Measurements from ENCODE around the gene SLC16A1.

SLC16A1 gene

DNA sequence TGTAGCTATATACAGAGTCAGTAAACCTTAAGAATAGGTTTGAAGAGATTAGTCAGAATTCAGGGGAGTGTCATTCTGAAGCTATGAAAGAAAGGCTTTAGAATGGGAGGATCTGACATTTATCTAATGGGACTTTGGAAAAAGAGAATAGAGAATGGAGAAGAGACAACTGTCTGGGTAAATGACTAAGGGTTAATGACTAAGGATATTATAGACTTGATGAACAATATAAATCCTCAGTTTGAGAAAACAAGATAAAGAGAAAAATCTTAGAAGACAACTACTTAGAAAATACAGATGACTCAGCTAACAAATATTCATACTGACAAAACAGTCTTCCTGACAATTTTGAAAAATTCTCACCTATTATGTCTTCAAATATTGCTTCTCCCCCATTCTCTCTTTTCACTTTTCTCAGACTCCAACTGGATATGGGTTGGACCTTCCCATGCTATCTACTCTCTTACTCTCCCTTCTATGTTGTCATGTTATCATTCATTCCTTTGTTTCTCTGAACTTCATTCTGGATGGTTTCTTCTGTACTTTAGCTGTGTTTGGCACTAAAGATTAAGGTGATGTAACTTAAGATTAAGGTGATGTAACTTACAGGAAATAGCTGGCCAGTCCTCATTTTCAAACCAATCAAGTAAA, 20.4 kb downstream of the SLC16A1 start:
- no peak overlapping the region for H3K18ac ChIP-seq (ENCODE audit: low read length)
- H2BK12ac ChIP-seq (ENCODE audit: low read length) = no peak overlapping the region
- no peak overlapping the region for H3K9ac ChIP-seq (ENCODE audit: low read depth, low read length, poor library complexity)
- H3K27ac ChIP-seq (replicated peaks; ENCODE audit: low read length) = no peak overlapping the region
- no peak overlapping the region for H3K4me3 ChIP-seq (ENCODE audit: low read length in 2 of 2)
- H3K4ac ChIP-seq (ENCODE audit: low read length) = no peak overlapping the region
- peaks cover 0 to 39% of the 10 kb centered on the region in 2 donors for H3K36me3 ChIP-seq (replicated peaks in 1 of 2; ENCODE audit: control insufficient read depth in 2 of 2, insufficient read depth in 2 of 2, low read length in 2 of 2)
- H2BK15ac ChIP-seq (ENCODE audit: low read length) = no peak overlapping the region
- peaks cover 2% of the 10 kb centered on the region for H3K79me1 ChIP-seq (ENCODE audit: low read depth, low read length)
- no peak overlapping the region for H2AFZ ChIP-seq (ENCODE audit: low read length)
- no peak overlapping the region for H4K8ac ChIP-seq (ENCODE audit: low read depth, low read length)
- no peak overlapping the region for H3K14ac ChIP-seq (ENCODE audit: low read length)
- no peak overlapping the region for H3K23ac ChIP-seq (ENCODE audit: low read depth, low read length, poor library complexity)
- H4K91ac ChIP-seq (ENCODE audit: low read depth, low read length, poor library complexity) = no peak overlapping the region
- no peak overlapping the region for H3K4me2 ChIP-seq (ENCODE audit: insufficient read depth, low read length, poor library complexity, severe bottlenecking)
- peaks cover 1 to 10% of the 10 kb centered on the region in 2 donors for H3K4me1 ChIP-seq (ENCODE audit: control insufficient read depth in 2 of 2, insufficient read depth in 1 of 2, low read depth in 1 of 2, low read length in 2 of 2)
- peaks cover 0 to 2% of the 10 kb centered on the region in 2 donors for H3K9me3 ChIP-seq (replicated peaks in 1 of 2; ENCODE audit: control insufficient read depth in 2 of 2, insufficient read depth in 1 of 2, low read depth in 1 of 2, low read length in 2 of 2)
- H3K27me3 ChIP-seq (ENCODE audit: control insufficient read depth in 3 of 3, insufficient read depth in 3 of 3, low read depth in 1 of 3, low read length in 3 of 3) = no peaks in the 10 kb centered on the region
- H2BK120ac ChIP-seq (ENCODE audit: low read depth, low read length) = no peak overlapping the region
- DNase-seq (ENCODE audit: low spot score) = no peak
- H2BK5ac ChIP-seq (ENCODE audit: low read length) = no peak overlapping the region
- H2AK5ac ChIP-seq (ENCODE audit: low read depth, low read length) = no peak overlapping the region

DNA sequence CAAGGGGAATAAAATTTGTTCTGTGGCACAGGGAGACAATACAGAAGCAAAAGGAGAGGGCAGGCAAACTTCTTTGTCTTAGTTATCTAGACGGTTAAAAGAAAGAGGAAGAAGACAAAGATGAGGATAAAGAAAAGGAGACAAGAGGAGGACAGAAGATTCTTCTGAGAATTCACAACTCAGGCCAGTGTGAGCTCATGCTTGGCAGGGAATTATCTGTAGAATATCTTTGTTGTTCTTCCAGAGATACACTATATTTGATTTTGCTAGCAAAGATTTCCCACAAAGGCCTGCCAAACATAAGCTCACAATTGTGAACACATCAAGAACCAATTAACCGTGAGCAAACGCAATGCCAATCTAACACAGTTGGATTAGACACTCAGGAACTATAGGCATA, 21.4 kb downstream of the SLC16A1 start:
- H3K4me1 ChIP-seq (ENCODE audit: control insufficient read depth in 2 of 2, insufficient read depth in 1 of 2, low read depth in 1 of 2, low read length in 2 of 2) = peaks cover 1 to 10% of the 10 kb centered on the region in 2 donors
- H4K91ac ChIP-seq (ENCODE audit: low read depth, low read length, poor library complexity) = no peak overlapping the region
- H3K18ac ChIP-seq (ENCODE audit: low read length) = no peak overlapping the region
- H3K27ac ChIP-seq (replicated peaks; ENCODE audit: low read length) = no peak overlapping the region
- no peak overlapping the region for H3K23ac ChIP-seq (ENCODE audit: low read depth, low read length, poor library complexity)
- H2AFZ ChIP-seq (ENCODE audit: low read length) = no peak overlapping the region
- H3K4me2 ChIP-seq (ENCODE audit: insufficient read depth, low read length, poor library complexity, severe bottlenecking) = no peak overlapping the region
- no peak for DNase-seq (ENCODE audit: low spot score)
- no CpG with 5 or more reads among the region's 3 CpGs for whole genome bisulfite sequencing, 2 donors (ENCODE audit: extremely low coverage in 2 of 2, insufficient read length in 2 of 2, insufficient replicate concordance in 1 of 2)
- H3K4me3 ChIP-seq (ENCODE audit: low read length in 2 of 2) = no peak overlapping the region
- no peak overlapping the region for H2AK5ac ChIP-seq (ENCODE audit: low read depth, low read length)
- no peak overlapping the region for H2BK5ac ChIP-seq (ENCODE audit: low read length)
- peaks cover 0 to 34% of the 10 kb centered on the region in 2 donors for H3K36me3 ChIP-seq (replicated peaks in 1 of 2; ENCODE audit: control insufficient read depth in 2 of 2, insufficient read depth in 2 of 2, low read length in 2 of 2)
- H3K9me3 ChIP-seq (replicated peaks in 1 of 2; ENCODE audit: control insufficient read depth in 2 of 2, insufficient read depth in 1 of 2, low read depth in 1 of 2, low read length in 2 of 2) = peaks cover 0 to 2% of the 10 kb centered on the region in 2 donors
- no peak overlapping the region for H2BK12ac ChIP-seq (ENCODE audit: low read length)
- H3K27me3 ChIP-seq (ENCODE audit: control insufficient read depth in 3 of 3, insufficient read depth in 3 of 3, low read depth in 1 of 3, low read length in 3 of 3) = no peaks in the 10 kb centered on the region
- no peak overlapping the region for H3K9ac ChIP-seq (ENCODE audit: low read depth, low read length, poor library complexity)
- H3K4ac ChIP-seq (ENCODE audit: low read length) = no peak overlapping the region
- no peak overlapping the region for H2BK15ac ChIP-seq (ENCODE audit: low read length)
- H3K79me1 ChIP-seq (ENCODE audit: low read depth, low read length) = no peaks in the 10 kb centered on the region
- H3K14ac ChIP-seq (ENCODE audit: low read length) = no peak overlapping the region
- no peak overlapping the region for H4K8ac ChIP-seq (ENCODE audit: low read depth, low read length)
- no peak overlapping the region for H2BK120ac ChIP-seq (ENCODE audit: low read depth, low read length)

DNA sequence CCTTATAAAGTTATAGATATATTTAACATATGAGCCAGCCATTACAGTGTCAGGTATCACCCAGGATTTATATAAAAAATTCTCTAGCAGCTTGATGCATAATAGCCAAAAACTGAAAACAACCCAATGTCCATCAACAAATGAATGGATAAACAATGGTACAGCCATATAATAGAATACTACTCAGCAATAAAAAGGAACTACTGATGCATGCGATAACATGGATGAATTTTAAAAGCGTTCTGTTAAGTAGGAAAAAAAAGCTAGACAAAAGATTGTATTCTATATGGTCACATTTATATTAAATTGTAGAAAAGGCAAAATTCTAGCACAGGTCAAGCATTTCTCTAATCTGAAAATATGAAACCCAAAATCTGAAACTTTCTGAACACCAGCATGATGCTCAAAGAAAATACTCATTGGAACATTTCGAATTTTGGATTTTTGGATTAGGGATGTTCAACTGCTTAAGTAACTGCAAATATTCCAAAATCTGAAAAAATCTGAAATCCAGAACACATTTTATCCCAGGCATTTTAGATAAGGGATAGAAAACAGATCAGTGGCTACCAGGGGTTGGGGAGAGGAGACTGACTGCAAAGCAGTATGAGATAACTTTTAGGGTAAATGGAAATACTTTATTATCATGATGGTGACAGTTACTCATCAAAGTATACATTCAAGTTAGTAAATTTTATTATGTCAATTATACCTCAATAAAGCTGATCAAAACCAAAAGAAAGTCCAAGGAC, 22.0 kb downstream of the SLC16A1 start:
- WGBS, 2 donors (ENCODE audit: extremely low coverage in 2 of 2, insufficient read length in 2 of 2, insufficient replicate concordance in 1 of 2) = no CpG with 5 or more reads among the region's 3 CpGs

DNA sequence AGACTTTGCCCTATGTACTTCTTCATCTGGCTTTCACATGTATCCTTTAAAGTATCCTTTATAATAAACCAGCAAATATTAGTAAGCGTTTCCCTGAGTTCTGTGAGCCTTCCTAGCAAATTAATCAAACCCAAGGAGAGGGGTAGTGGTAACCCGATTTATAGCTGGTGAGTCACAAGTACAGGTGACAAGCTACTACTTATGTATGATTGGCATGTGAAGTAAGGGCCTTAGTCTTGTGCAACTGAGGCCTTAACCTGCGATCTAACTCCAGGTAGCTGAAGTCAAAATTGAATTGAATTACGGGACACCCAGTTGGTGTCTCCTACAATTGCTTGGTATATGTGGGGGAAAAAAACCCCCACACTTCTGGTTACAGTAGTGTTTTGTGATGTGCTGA, 26.0 kb downstream of the SLC16A1 start:
- Histone ChIP-seq H2BK5ac (ENCODE audit: low read length) (no peak overlapping the region), H3K4me3 (ENCODE audit: low read length in 2 of 2) (no peak overlapping the region), H3K27me3 (ENCODE audit: control insufficient read depth in 3 of 3, insufficient read depth in 3 of 3, low read depth in 1 of 3, low read length in 3 of 3) (no peaks in the 10 kb centered on the region), H3K9ac (ENCODE audit: low read depth, low read length, poor library complexity) (no peak overlapping the region), H3K14ac (ENCODE audit: low read length) (no peak overlapping the region), H3K9me3 (replicated peaks in 1 of 2; ENCODE audit: control insufficient read depth in 2 of 2, insufficient read depth in 1 of 2, low read depth in 1 of 2, low read length in 2 of 2) (no peaks in the 10 kb centered on the region), H2AFZ (ENCODE audit: low read length) (no peak overlapping the region), H4K8ac (ENCODE audit: low read depth, low read length) (no peak overlapping the region), H3K4me2 (ENCODE audit: insufficient read depth, low read length, poor library complexity, severe bottlenecking) (no peak overlapping the region), H2AK5ac (ENCODE audit: low read depth, low read length) (no peak overlapping the region), H4K91ac (ENCODE audit: low read depth, low read length, poor library complexity) (no peak overlapping the region), H3K23ac (ENCODE audit: low read depth, low read length, poor library complexity) (no peak overlapping the region), H3K4ac (ENCODE audit: low read length) (no peak overlapping the region), H2BK15ac (ENCODE audit: low read length) (no peak overlapping the region), H3K79me1 (ENCODE audit: low read depth, low read length) (no peaks in the 10 kb centered on the region), H3K18ac (ENCODE audit: low read length) (no peak overlapping the region), H3K36me3 (replicated peaks in 1 of 2; ENCODE audit: control insufficient read depth in 2 of 2, insufficient read depth in 2 of 2, low read length in 2 of 2) (peaks cover 2 to 63% of the 10 kb centered on the region in 2 donors), H3K4me1 (ENCODE audit: control insufficient read depth in 2 of 2, insufficient read depth in 1 of 2, low read depth in 1 of 2, low read length in 2 of 2) (no peaks in the 10 kb centered on the region), H3K27ac (replicated peaks; ENCODE audit: low read length) (no peak overlapping the region), H2BK120ac (ENCODE audit: low read depth, low read length) (no peak overlapping the region), H2BK12ac (ENCODE audit: low read length) (no peak overlapping the region)
- WGBS, 2 donors (ENCODE audit: extremely low coverage in 2 of 2, insufficient read length in 2 of 2, insufficient replicate concordance in 1 of 2) = no CpG with 5 or more reads among the region's 4 CpGs
- no peak for DNase-seq (ENCODE audit: low spot score)

More for the DNA sequence above, 22.0 kb downstream of the SLC16A1 start:
- Histone ChIP-seq H3K27me3 (ENCODE audit: control insufficient read depth in 3 of 3, insufficient read depth in 3 of 3, low read depth in 1 of 3, low read length in 3 of 3) (no peaks in the 10 kb centered on the region), H3K23ac (ENCODE audit: low read depth, low read length, poor library complexity) (no peak overlapping the region), H4K91ac (ENCODE audit: low read depth, low read length, poor library complexity) (no peak overlapping the region), H2BK5ac (ENCODE audit: low read length) (no peak overlapping the region), H3K18ac (ENCODE audit: low read length) (no peak overlapping the region), H2AFZ (ENCODE audit: low read length) (no peak overlapping the region), H2BK12ac (ENCODE audit: low read length) (no peak overlapping the region), H3K9me3 (replicated peaks in 1 of 2; ENCODE audit: control insufficient read depth in 2 of 2, insufficient read depth in 1 of 2, low read depth in 1 of 2, low read length in 2 of 2) (peaks cover 0 to 2% of the 10 kb centered on the region in 2 donors), H2AK5ac (ENCODE audit: low read depth, low read length) (no peak overlapping the region), H3K4ac (ENCODE audit: low read length) (no peak overlapping the region), H3K4me1 (ENCODE audit: control insufficient read depth in 2 of 2, insufficient read depth in 1 of 2, low read depth in 1 of 2, low read length in 2 of 2) (peaks cover 1 to 10% of the 10 kb centered on the region in 2 donors), H3K79me1 (ENCODE audit: low read depth, low read length) (no peaks in the 10 kb centered on the region), H3K4me3 (ENCODE audit: low read length in 2 of 2) (no peak overlapping the region), H2BK120ac (ENCODE audit: low read depth, low read length) (no peak overlapping the region), H3K27ac (replicated peaks; ENCODE audit: low read length) (no peak overlapping the region), H3K9ac (ENCODE audit: low read depth, low read length, poor library complexity) (no peak overlapping the region), H4K8ac (ENCODE audit: low read depth, low read length) (no peak overlapping the region), H3K4me2 (ENCODE audit: insufficient read depth, low read length, poor library complexity, severe bottlenecking) (no peak overlapping the region), H2BK15ac (ENCODE audit: low read length) (no peak overlapping the region), H3K14ac (ENCODE audit: low read length) (no peak overlapping the region), H3K36me3 (replicated peaks in 1 of 2; ENCODE audit: control insufficient read depth in 2 of 2, insufficient read depth in 2 of 2, low read length in 2 of 2) (peaks cover 0 to 34% of the 10 kb centered on the region in 2 donors)
- DNase-seq (ENCODE audit: low spot score) = no peak

Data from neuronal stem cell (in vitro differentiated cells).